ENCODE data around the gene HOXA7.

DNA sequence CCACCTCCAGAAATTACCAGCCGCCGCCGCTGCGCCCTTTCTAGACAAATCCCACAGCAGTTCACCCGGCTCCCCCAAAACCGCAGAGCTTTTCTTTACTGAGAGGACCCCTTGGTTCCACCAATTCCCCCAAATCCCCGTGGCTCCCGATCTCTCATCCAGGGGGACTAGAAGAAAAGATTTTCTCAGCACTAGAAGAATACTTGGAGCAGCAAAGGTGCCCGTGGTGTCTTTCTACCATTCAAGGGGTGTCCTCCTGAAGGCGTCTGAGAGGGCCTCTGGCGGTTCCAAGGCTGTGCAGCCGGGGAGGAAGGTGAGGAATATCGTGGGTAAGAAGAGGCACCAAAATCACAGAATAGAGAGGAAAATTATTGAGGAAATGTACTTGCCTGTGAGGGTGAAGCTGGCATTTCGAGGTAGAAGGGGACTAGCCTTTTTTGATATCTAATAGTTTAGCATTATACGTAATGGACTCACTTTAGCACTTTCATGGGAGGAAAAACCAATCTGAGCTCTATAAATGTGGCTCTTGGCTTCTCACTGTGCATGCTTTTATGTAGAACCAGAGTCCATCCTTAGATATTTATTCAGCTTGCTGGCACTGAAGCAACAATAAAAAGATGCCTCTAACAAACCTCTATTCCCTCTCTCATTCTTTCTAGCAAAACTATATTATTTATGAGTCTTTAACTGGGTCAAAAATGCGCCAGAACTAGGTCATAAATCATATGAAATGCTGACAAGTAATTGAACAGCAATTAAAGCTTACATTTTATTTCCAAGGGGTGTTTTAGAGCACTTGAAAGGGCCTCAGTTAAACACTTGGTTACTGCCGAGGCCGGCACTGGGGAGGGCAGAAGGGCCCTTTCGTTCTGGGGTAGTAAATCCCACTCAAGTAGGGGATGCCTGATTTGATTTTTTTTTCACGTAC is 40.2 kb downstream of the HOXA7 start:
- TF ChIP-seq, protein P1, sequence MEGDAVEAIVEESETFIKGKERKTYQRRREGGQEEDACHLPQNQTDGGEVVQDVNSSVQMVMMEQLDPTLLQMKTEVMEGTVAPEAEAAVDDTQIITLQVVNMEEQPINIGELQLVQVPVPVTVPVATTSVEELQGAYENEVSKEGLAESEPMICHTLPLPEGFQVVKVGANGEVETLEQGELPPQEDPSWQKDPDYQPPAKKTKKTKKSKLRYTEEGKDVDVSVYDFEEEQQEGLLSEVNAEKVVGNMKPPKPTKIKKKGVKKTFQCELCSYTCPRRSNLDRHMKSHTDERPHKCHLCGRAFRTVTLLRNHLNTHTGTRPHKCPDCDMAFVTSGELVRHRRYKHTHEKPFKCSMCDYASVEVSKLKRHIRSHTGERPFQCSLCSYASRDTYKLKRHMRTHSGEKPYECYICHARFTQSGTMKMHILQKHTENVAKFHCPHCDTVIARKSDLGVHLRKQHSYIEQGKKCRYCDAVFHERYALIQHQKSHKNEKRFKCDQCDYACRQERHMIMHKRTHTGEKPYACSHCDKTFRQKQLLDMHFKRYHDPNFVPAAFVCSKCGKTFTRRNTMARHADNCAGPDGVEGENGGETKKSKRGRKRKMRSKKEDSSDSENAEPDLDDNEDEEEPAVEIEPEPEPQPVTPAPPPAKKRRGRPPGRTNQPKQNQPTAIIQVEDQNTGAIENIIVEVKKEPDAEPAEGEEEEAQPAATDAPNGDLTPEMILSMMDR (IDR thresholded peaks at IDR 0.05), result no peak
- no peak for TF ChIP-seq POLR2A (IDR thresholded peaks at IDR 0.05)

Measured in ovary (tissue), 3 donors.